HL-60/S4 treated with retinoic acid at 250 ng/mL for 4 days and 3 days (cell line): ENCODE measurements around the gene MIGA2.

ENCODE experiments used
- in situ Hi-C: fragments of 300-500 bp; cut with MboI; formaldehyde crosslinking; loops from 2 replicates; pipeline ENCODE4 v1.7.0; 2022; ENCODE audit warnings: low sequenced_read_pairs

MIGA2 gene

GRCh38 chr9:129113645-129114304 is 77.3 kb downstream of the MIGA2 start:
- in situ Hi-C loops: no loop called here

GRCh38 chr9:129118799-129119198 is 82.4 kb downstream of the MIGA2 start:
- in situ Hi-C loops: no loop called here

GRCh38 chr9:129121483-129121882 is 85.1 kb downstream of the MIGA2 start:
- in situ Hi-C loops: no loop called here
